Suprapubic skin (tissue), 4 donors: ENCODE data around the gene SH3RF1. TPM values are rescaled to one million over a fixed set of nuclear protein-coding genes. Genes with fewer than 3 reads are reported as not detected.

ENCODE experiments used
- DNase-seq, 2 donors: peaks; one replicate each; pipeline ENCODE4 v3.0.0-alpha.2; 2019; ENCODE audit warnings: low spot score in 2 of 2
- H3K27ac ChIP-seq: fragments of 200-600 bp; sonication (generic); one replicate; pipeline ENCODE4 v1.5.1; 2019
- H3K27me3 ChIP-seq: fragments of 200-600 bp; sonication (generic); one replicate; pipeline ENCODE4 v1.5.1; 2019
- H3K36me3 ChIP-seq: fragments of 200-600 bp; sonication (generic); one replicate; pipeline ENCODE4 v1.5.1; 2019
- H3K4me1 ChIP-seq: fragments of 200-600 bp; sonication (generic); one replicate; pipeline ENCODE4 v1.5.1; 2019
- H3K4me3 ChIP-seq: fragments of 200-600 bp; sonication (generic); one replicate; pipeline ENCODE4 v1.5.1; 2019; ENCODE audit warnings: mild to moderate bottlenecking
- H3K9me3 ChIP-seq: fragments of 200-600 bp; sonication (generic); one replicate; pipeline ENCODE4 v1.5.1; 2019
- EP300 ChIP-seq: sonication (generic); formaldehyde crosslinking; IDR thresholded peaks from one replicate; pipeline ENCODE4 v1.6.1; 2017; ENCODE audit warnings: antibody characterized with exemption
- POLR2A ChIP-seq, 2 donors: fragments of 450-650 bp; IDR thresholded peaks; one replicate each; pipeline ENCODE4 v1.6.1; 2017; ENCODE audit warnings: antibody characterized with exemption in 2 of 2, mild to moderate bottlenecking in 2 of 2, moderate library complexity in 2 of 2
- POLR2AphosphoS5 ChIP-seq, 3 donors: sonication (generic); formaldehyde crosslinking; IDR thresholded peaks; one replicate each; pipeline ENCODE4 v1.6.1; 2017; ENCODE audit warnings: antibody characterized with exemption in 3 of 3
- WGBS: methylation state at CpG from one replicate; pipeline ENCODE4 v1.1.5; 2018; 5-methylcytosine and 5-hydroxymethylcytosine counted together
- total RNA-seq, 4 donors: library from RNA; depleted of rRNA; stranded (reverse); fragments of >200 nt; gene quantifications; one replicate each; pipeline ENCODE4 v1.1.0, GENCODE V29; 2016
- TF ChIP-seq, protein P1 (sequence below), 2 donors: fragments of 200-600 bp in 1 of 2; fragments of 450-650 bp in 1 of 2; sonication (generic) in 1 of 2; IDR thresholded peaks; one replicate each; pipeline ENCODE4 v1.5.1; 2016 to 2019; ENCODE audit warnings: antibody characterized with exemption in 2 of 2, mild to moderate bottlenecking in 1 of 2, moderate library complexity in 1 of 2

The SH3RF1 gene
- total RNA-seq, 4 donors from 2014 or later = 10.8 to 18.1 (median 15.0) TPM

DNA sequence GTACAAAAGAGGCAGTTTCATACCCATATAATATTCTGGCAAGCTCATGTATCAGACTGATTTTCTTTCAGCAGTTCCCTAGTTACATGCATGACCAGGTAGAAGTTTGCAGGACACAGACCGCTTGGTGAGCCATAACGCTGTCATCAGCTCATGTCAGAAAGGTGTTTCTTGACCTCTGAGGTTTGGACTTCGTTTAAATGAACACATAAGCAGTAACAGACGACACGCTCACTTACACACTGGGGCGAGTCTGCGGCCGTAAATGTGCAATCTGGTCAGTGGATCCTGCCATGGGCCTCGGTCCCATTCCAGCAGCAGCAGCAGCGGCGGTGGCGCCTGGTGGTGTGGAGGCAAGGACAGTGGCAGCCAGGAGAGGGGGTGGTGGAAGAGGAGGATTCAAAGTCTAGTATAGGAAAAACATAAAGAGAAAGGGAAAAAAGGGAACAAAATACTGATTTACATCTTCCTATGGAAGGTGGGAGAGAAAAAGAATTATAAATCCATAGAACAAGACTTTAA, 148.8 kb downstream of the SH3RF1 start:
- H3K27ac ChIP-seq = no peak overlapping the region
- no peaks in the 10 kb centered on the region for H3K27me3 ChIP-seq
- H3K4me3 ChIP-seq = no peak overlapping the region
- TF ChIP-seq POLR2A (IDR thresholded peaks at IDR 0.05) = no peak
- no peak for TF ChIP-seq POLR2AphosphoS5 (IDR thresholded peaks at IDR 0.05)
- TF ChIP-seq, protein P1, sequence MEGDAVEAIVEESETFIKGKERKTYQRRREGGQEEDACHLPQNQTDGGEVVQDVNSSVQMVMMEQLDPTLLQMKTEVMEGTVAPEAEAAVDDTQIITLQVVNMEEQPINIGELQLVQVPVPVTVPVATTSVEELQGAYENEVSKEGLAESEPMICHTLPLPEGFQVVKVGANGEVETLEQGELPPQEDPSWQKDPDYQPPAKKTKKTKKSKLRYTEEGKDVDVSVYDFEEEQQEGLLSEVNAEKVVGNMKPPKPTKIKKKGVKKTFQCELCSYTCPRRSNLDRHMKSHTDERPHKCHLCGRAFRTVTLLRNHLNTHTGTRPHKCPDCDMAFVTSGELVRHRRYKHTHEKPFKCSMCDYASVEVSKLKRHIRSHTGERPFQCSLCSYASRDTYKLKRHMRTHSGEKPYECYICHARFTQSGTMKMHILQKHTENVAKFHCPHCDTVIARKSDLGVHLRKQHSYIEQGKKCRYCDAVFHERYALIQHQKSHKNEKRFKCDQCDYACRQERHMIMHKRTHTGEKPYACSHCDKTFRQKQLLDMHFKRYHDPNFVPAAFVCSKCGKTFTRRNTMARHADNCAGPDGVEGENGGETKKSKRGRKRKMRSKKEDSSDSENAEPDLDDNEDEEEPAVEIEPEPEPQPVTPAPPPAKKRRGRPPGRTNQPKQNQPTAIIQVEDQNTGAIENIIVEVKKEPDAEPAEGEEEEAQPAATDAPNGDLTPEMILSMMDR (IDR thresholded peaks at IDR 0.05) = no peak
- no peak for TF ChIP-seq EP300
- 94% methylated on average over 12 of the region's 12 CpGs for WGBS
- DNase-seq = no peak
- peaks cover 34% of the 10 kb centered on the region for H3K36me3 ChIP-seq
- H3K9me3 ChIP-seq = no peaks in the 10 kb centered on the region
- H3K4me1 ChIP-seq = no peaks in the 10 kb centered on the region

DNA sequence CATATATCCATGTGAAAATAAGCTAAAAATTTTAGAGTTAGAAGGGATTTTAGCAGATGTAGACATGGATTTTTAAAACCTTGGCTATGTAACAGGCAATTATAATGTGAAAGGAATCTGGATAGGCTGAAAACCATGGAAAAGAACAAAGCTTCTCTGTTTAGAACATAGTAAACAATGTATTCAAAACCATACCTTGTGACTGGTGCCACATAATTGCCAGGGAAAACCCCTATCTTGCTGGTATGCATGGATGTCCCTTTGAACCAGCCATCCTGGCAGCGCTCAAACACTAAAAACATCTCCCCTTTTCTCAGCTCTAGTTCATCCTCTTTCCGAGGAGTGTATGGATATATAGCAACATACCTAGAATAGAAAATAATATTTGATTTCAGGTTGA, 150.1 kb downstream of the SH3RF1 start:
- H3K9me3 ChIP-seq = no peaks in the 10 kb centered on the region
- no peak for DNase-seq
- WGBS = 85% methylated on average over 2 of the region's 2 CpGs
- H3K27ac ChIP-seq = no peak overlapping the region
- no peaks in the 10 kb centered on the region for H3K27me3 ChIP-seq
- H3K4me3 ChIP-seq = no peak overlapping the region
- H3K4me1 ChIP-seq = no peaks in the 10 kb centered on the region
- TF ChIP-seq, protein P1 (IDR thresholded peaks at IDR 0.05) = no peak
- TF ChIP-seq POLR2AphosphoS5 (IDR thresholded peaks at IDR 0.05) (no peak), EP300 (no peak), POLR2A (IDR thresholded peaks at IDR 0.05) (no peak)
- H3K36me3 ChIP-seq = peaks cover 47% of the 10 kb centered on the region

DNA sequence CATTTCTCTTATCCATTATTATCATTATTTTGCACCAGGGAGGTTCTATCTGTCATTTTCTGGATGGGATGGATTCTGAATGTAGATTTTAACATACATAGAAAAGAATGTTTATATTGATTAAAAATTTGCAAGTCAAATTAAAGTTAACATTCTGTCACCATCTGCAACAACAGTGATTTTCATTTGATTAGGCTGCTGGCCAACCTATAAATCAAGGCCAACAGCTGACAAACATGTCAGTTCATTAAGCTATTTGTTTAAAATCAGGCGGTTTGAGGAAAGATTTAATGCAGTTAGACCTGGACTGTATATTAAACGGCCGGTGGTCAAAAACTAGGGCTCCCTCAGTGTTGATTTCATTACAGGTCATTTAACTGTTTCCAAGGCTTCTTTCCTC, 151.2 kb downstream of the SH3RF1 start:
- no peak for DNase-seq
- no peaks in the 10 kb centered on the region for H3K4me1 ChIP-seq
- H3K27ac ChIP-seq = no peak overlapping the region
- H3K4me3 ChIP-seq = no peak overlapping the region
- H3K36me3 ChIP-seq = peaks cover 51% of the 10 kb centered on the region
- H3K9me3 ChIP-seq = no peaks in the 10 kb centered on the region
- 74% methylated on average over 3 of the region's 3 CpGs for WGBS
- TF ChIP-seq POLR2AphosphoS5 (IDR thresholded peaks at IDR 0.05) (no peak), POLR2A (IDR thresholded peaks at IDR 0.05) (no peak), EP300 (no peak)
- TF ChIP-seq, protein P1 (IDR thresholded peaks at IDR 0.05) = no peak
- H3K27me3 ChIP-seq = no peaks in the 10 kb centered on the region

DNA sequence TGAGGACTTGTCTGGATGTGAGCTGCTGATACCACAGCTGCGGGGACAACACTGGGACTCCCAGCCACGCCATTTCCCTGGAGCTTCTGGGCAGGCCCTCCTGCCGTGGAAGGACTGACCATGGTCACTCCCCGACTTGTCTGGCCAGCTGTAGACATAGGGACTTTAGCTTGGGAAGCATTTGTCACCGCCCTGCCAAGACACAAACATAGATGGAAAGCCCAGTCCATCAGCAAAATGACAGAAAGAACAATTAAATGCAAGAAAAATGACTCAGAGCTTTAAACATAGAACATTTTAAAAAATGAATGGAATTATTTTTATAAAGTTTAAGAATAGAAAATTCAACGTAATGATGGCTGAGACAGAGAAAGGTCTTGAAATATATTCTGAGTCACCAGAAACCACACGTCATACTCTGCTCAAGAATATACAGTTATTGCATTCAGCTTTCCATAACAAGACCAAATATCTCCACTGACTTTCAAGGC, 153.1 kb downstream of the SH3RF1 start:
- no peaks in the 10 kb centered on the region for H3K9me3 ChIP-seq
- H3K27me3 ChIP-seq = no peaks in the 10 kb centered on the region
- H3K4me3 ChIP-seq = no peak overlapping the region
- 86% methylated on average over 7 of the region's 7 CpGs for WGBS
- peaks cover 64% of the 10 kb centered on the region for H3K36me3 ChIP-seq
- no peak for DNase-seq
- H3K27ac ChIP-seq = no peak overlapping the region
- TF ChIP-seq POLR2AphosphoS5 (IDR thresholded peaks at IDR 0.05) (no peak), EP300 (no peak), POLR2A (IDR thresholded peaks at IDR 0.05) (no peak)
- TF ChIP-seq, protein P1 (IDR thresholded peaks at IDR 0.05) = no peak
- H3K4me1 ChIP-seq = no peaks in the 10 kb centered on the region

DNA sequence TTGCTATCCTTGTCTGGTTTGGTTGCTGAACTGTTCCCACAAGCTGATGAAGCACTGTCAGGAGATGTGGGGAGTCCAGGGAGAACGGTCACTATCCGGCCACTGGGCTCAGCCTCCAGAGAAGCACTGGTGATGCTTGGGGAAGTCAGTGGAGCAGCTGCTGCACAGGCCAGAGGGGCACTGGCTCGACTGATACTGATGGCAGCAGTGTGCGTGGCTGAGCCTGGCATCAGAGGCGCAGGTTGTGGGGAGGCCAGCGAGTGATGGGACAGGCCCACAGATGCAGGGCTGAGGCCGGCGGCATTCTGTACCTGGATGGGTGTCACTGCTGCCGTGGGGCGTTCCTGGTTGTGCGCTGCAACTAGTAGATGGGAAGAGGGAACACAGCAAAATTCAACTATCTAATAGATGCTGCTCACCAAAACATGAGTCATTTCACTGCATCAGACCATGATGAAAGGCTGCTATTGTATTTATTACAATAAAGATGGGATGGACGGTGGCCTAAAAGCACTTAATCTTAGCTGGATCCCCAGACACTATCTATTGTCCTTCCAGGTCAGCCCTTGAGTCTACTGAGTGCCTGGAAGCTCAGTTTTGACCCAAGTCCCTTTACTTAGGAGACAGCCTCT, 154.4 kb downstream of the SH3RF1 start:
- Histone ChIP-seq H3K27me3 (no peaks in the 10 kb centered on the region), H3K9me3 (no peaks in the 10 kb centered on the region), H3K27ac (peak overlapping the region; percentile 56), H3K4me3 (no peak overlapping the region), H3K4me1 (no peaks in the 10 kb centered on the region), H3K36me3 (peaks cover 55% of the 10 kb centered on the region)
- WGBS = 90% methylated on average over 12 of the region's 12 CpGs
- no peak for DNase-seq
- TF ChIP-seq EP300 (no peak), POLR2AphosphoS5 (IDR thresholded peaks at IDR 0.05) (no peak), POLR2A (IDR thresholded peaks at IDR 0.05) (no peak)
- TF ChIP-seq, protein P1 (IDR thresholded peaks at IDR 0.05) = no peak
